PC-3 (cell line): ENCODE results near the gene HOXC10. TPM values are rescaled to one million over a fixed set of nuclear protein-coding genes. Genes with fewer than 3 reads are reported as not detected.

Source experiments
- ATAC-seq: fragments of 200-7000 bp; cut with Tn5 transposase; 2 replicates; pipeline ENCODE4 v1.9.1; 2020; ENCODE audit warnings: mild to moderate bottlenecking, moderate library complexity
- BruUV-seq: library from RNA; stranded (reverse); fragments of 400-500 nt; replicated peaks from 2 replicates; lab custom pipeline; 2021; lab: Mats Ljungman, UMichigan
- CTCF ChIA-PET: fragments of 300-600 bp; sonication (Branson Sonifier 250); formaldehyde crosslinking; loops from one replicate; lab custom pipeline; 2022; ENCODE audit warnings: antibody characterized with exemption; lab: Charles Lee
- POLR2A ChIA-PET: fragments of 300-600 bp; sonication (Branson Sonifier 250); formaldehyde crosslinking; loops from one replicate; lab custom pipeline; 2022; ENCODE audit warnings: antibody characterized with exemption; ENCODE audit not compliant: unreplicated experiment; lab: Charles Lee
- DNase-seq: peaks from one replicate; pipeline ENCODE4 v3.0.0-alpha.2; 2015
- H2AFZ ChIP-seq: fragments of 300-600 bp; sonication (generic); 2 replicates; pipeline ENCODE4 v1.6.0; 2016; ENCODE audit warnings: antibody characterized with exemption, low read length
- H3F3A ChIP-seq: fragments of 300-600 bp; sonication (generic); one replicate; pipeline ENCODE4 v1.6.0; 2017; ENCODE audit warnings: antibody characterized with exemption, low read length, control low read depth, mild to moderate bottlenecking; ENCODE audit not compliant: unreplicated experiment
- H3K27ac ChIP-seq: fragments of 300-600 bp; sonication (generic); 2 replicates; pipeline ENCODE4 v1.5.1; 2016; ENCODE audit warnings: mild to moderate bottlenecking, low read length
- H3K27me3 ChIP-seq: fragments of 300-600 bp; sonication (generic); 2 replicates; pipeline ENCODE4 v1.6.1; 2016; ENCODE audit warnings: low read length, mixed read lengths
- H3K36me3 ChIP-seq: fragments of 300-600 bp; sonication (generic); 2 replicates; pipeline ENCODE4 v1.6.1; 2016; ENCODE audit warnings: low read depth, mixed run types, low read length, mixed read lengths
- H3K4me1 ChIP-seq: fragments of 300-600 bp; sonication (generic); 2 replicates; pipeline ENCODE4 v1.5.1; 2016; ENCODE audit warnings: low read length; ENCODE audit not compliant: insufficient read depth
- H3K4me2 ChIP-seq: fragments of 300-600 bp; sonication (generic); 2 replicates; pipeline ENCODE4 v1.6.0; 2016; ENCODE audit warnings: low read length
- H3K4me3 ChIP-seq: fragments of 300-600 bp; sonication (generic); 2 replicates; pipeline ENCODE4 v1.5.1; 2016; ENCODE audit warnings: mild to moderate bottlenecking, low read length, mixed read lengths
- H3K79me2 ChIP-seq: fragments of 300-600 bp; sonication (generic); 2 replicates; pipeline ENCODE4 v1.6.1; 2017; ENCODE audit warnings: low read length, mixed read lengths
- H3K9ac ChIP-seq: fragments of 300-600 bp; sonication (generic); 2 replicates; pipeline ENCODE4 v1.6.0; 2016; ENCODE audit warnings: mild to moderate bottlenecking, low read length
- H3K9me2 ChIP-seq: fragments of 300-600 bp; sonication (generic); replicated peaks from 2 replicates; pipeline ENCODE4 v1.6.1; 2016; ENCODE audit warnings: mixed run types, low read length, mixed read lengths
- H3K9me3 ChIP-seq: fragments of 300-600 bp; sonication (generic); 2 replicates; pipeline ENCODE4 v1.6.1; 2016; ENCODE audit warnings: low read length, mixed read lengths
- H4K20me1 ChIP-seq: fragments of 300-600 bp; sonication (generic); 2 replicates; pipeline ENCODE4 v1.6.1; 2016; ENCODE audit warnings: low read length, mixed read lengths
- EZH2 ChIP-seq: fragments of 300-600 bp; sonication (generic); IDR thresholded peaks from one replicate; pipeline ENCODE4 v1.6.1; 2017; ENCODE audit warnings: antibody characterized with exemption, mild to moderate bottlenecking, low read length; ENCODE audit not compliant: unreplicated experiment
- EZH2phosphoT487 ChIP-seq: fragments of 300-600 bp; sonication (generic); IDR thresholded peaks from 2 replicates; pipeline ENCODE4 v1.6.1; 2018; ENCODE audit warnings: mild to moderate bottlenecking, antibody characterized with exemption, low read length, borderline replicate concordance
- intact Hi-C: fragments of 100-400 bp; cut with micrococcal nuclease; formaldehyde crosslinking; loops from 2 replicates; pipeline ENCODE4 v1.9.0; 2023
- total RNA-seq: library from RNA; depleted of rRNA; stranded (reverse); fragments of >200 nt; gene quantifications from 2 replicates; pipeline ENCODE4 v1.2.3, GENCODE V29; 2014
- TF ChIP-seq, protein P1 (sequence below): fragments of 300-600 bp; sonication (generic); conservative IDR thresholded peaks from 2 replicates; pipeline ENCODE4 v1.5.1; 2017; ENCODE audit warnings: antibody characterized with exemption, low read depth, mild to moderate bottlenecking, low read length

Gene HOXC10
- total RNA-seq, 1 experiment from 2014 or later, result 0.69 TPM

DNA sequence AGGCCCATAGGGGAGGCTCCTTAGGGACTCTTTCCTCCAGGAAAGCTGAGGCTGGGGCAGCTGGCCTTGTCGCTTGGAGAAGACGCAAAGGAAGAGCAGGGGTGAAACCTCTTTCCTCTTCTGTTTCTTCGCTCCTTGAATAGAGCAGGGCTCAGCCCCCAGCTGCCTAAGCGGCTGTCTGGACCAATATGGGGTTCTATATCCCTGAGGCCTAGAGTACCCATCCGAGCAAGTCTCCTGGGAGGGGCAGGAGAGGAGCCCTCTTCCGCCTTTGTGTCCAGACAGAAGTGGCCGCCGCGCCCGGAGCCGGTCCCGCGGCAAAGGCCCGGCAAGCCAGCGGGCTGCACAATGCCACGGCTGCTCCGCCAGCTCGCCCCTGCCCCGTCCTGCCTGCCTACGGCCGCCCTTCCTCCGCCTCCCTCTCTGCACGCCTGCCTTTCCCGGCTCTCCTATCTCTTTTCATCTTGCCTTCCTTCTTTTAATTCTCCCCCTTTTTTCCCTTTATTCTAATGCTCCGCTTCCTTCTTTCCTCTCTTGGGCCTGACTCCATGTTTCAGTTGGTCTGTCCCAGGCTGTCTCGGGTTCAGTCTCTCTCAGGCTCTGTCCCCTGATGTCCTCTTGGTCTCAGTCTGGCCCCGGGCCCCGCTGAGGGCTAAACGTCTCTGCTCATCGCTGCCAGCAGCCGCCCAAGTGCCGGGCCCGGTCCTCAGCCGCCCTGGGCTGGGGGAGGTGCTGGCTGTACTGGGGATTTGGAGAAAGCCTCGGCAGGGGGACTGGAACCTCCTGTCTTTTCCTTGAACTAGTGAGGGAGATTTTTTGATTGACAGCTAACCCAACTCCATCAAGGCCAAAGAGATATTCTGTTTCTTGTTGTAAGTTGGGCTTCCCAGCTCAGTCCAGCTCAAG, 12.5 kb downstream of the HOXC10 start:
- Histone ChIP-seq H3K27ac (no peak overlapping the region), H3K27me3 (no peaks in the 10 kb centered on the region), H3K79me2 (peaks cover 63% of the 10 kb centered on the region), H3K4me2 (peak overlapping the region; percentile 98), H4K20me1 (no peaks in the 10 kb centered on the region), H3K4me3 (peak overlapping the region; percentile 43; the same call in 1 of the 2 replicates), H3K9me2 (no peaks in the 10 kb centered on the region), H3F3A (no peaks in the 10 kb centered on the region), H3K9me3 (no peaks in the 10 kb centered on the region), H3K36me3 (no peaks in the 10 kb centered on the region), H3K9ac (no peak overlapping the region), H3K4me1 (peaks cover 21% of the 10 kb centered on the region), H2AFZ (peak overlapping the region; percentile 28; the same call in 1 of the 2 replicates)
- BruUV-seq, result no TSS peak
- ChIA-PET CTCF (no interaction called here), POLR2A (no interaction called here)
- intact Hi-C loops, result no loop called here
- TF ChIP-seq, protein P1, sequence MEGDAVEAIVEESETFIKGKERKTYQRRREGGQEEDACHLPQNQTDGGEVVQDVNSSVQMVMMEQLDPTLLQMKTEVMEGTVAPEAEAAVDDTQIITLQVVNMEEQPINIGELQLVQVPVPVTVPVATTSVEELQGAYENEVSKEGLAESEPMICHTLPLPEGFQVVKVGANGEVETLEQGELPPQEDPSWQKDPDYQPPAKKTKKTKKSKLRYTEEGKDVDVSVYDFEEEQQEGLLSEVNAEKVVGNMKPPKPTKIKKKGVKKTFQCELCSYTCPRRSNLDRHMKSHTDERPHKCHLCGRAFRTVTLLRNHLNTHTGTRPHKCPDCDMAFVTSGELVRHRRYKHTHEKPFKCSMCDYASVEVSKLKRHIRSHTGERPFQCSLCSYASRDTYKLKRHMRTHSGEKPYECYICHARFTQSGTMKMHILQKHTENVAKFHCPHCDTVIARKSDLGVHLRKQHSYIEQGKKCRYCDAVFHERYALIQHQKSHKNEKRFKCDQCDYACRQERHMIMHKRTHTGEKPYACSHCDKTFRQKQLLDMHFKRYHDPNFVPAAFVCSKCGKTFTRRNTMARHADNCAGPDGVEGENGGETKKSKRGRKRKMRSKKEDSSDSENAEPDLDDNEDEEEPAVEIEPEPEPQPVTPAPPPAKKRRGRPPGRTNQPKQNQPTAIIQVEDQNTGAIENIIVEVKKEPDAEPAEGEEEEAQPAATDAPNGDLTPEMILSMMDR, result no peak
- no peak for TF ChIP-seq EZH2phosphoT487
- TF ChIP-seq EZH2, result no peak
- DNase-seq (no peak), ATAC-seq (peak; percentile 2; the same call in 1 of the 2 replicates)

DNA sequence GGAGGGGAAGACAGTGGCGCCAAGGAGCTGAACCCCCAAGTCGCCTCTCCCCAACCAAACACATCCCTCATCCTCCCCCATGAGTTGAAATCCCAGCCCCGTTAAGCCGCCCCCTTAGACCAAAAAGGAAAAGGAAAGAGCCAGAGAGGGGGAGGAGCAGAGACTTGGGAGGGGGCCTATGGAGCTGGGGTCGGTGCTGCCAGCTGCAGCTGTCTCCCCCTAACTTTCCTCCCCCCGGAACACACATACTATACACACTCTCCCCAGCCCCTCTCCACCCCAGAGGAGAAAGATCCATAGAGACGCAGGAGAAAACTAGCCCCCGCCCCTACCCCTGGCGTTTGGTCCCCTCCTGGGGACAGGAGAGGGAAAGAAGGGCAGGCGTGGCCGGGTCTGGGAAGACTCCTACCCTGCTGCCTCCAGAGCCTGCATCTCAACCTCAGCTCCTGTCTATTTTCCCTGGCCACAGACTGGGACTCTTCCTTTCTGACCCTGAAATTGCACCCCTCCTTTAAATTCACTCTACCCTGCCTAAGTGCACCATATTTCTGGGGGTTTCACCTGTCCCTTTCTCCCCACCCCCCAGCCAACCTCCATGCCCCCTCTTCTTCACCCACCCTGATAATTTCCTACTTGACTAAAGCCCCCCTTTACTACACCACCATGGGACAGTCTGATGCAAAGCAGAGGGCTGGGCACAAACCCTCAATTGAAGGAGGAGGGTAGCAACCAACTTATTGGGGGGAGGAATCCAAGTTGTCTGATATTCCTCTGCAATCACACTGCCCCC, 13.4 kb downstream of the HOXC10 start:
- intact Hi-C loops, result no loop called here
- TF ChIP-seq, protein P1, result no peak
- TF ChIP-seq EZH2 (no peak), EZH2phosphoT487 (no peak)
- no peaks in the 10 kb centered on the region for H3K9me2 ChIP-seq
- no peak overlapping the region for H3K27ac ChIP-seq
- H3K79me2 ChIP-seq, result peaks cover 54% of the 10 kb centered on the region
- CTCF ChIA-PET, result interaction anchor here (0.7 to 1.1 kb wide), 2 partner anchors 195 to 218 kb away, joined by 3 read pairs; no protein-coding TSS in a partner anchor
- no peak overlapping the region for H3K9ac ChIP-seq
- peak overlapping the region; percentile 98 for H3K4me2 ChIP-seq
- H2AFZ ChIP-seq, result no peak overlapping the region
- H3K4me1 ChIP-seq, result peaks cover 21% of the 10 kb centered on the region
- no peaks in the 10 kb centered on the region for H4K20me1 ChIP-seq
- no peaks in the 10 kb centered on the region for H3K27me3 ChIP-seq
- no peaks in the 10 kb centered on the region for H3K36me3 ChIP-seq
- no peaks in the 10 kb centered on the region for H3F3A ChIP-seq
- BruUV-seq, result no TSS peak
- ATAC-seq (no peak), DNase-seq (no peak)
- POLR2A ChIA-PET, result no interaction called here
- H3K4me3 ChIP-seq, result peak overlapping the region; percentile 57
- H3K9me3 ChIP-seq, result no peaks in the 10 kb centered on the region
